HepG2 (cell line): ENCODE results near the gene ADCK2.

Source experiments
- ESRRA ChIP-seq: sonication (generic); formaldehyde crosslinking; IDR thresholded peaks from 2 replicates; pipeline ENCODE4 v1.5.1; 2020; ENCODE audit warnings: mild to moderate bottlenecking, low read depth, missing genetic modification reagents
- EZH2 ChIP-seq: conservative IDR thresholded peaks from 2 replicates; pipeline ENCODE4 v1.6.1; 2012; ENCODE audit warnings: mild to moderate bottlenecking, low read depth, low read length, moderate library complexity
- NFIC ChIP-seq: IDR thresholded peaks from 2 replicates; pipeline ENCODE4 v1.6.1; 2012; ENCODE audit warnings: mild to moderate bottlenecking, low read length, inconsistent platforms
- POLR2A ChIP-seq, 2 experiments: IDR thresholded peaks; 2 replicates each; pipeline ENCODE4 v1.6.1; 2011; ENCODE audit warnings: low read depth in 2 of 2, low read length in 2 of 2, mild to moderate bottlenecking in 1 of 2, moderate library complexity in 1 of 2; ENCODE audit not compliant: insufficient read depth in 1 of 2
- SRY ChIP-seq: sonication (generic); formaldehyde crosslinking; IDR thresholded peaks from 2 replicates; pipeline ENCODE4 v1.8.0; 2022; ENCODE audit warnings: mild to moderate bottlenecking, missing genetic modification reagents
- ZBTB8A ChIP-seq: sonication (generic); formaldehyde crosslinking; IDR thresholded peaks from 2 replicates; pipeline ENCODE4 v1.4.0; 2020; ENCODE audit warnings: mild to moderate bottlenecking, low read depth, missing genetic modification reagents, borderline replicate concordance
- ZFP36L1 ChIP-seq: sonication (generic); formaldehyde crosslinking; IDR thresholded peaks from 2 replicates; pipeline ENCODE4 v1.8.0; 2022; ENCODE audit warnings: mild to moderate bottlenecking, missing genetic modification reagents, moderate library complexity
- ZNF446 ChIP-seq: sonication (generic); formaldehyde crosslinking; IDR thresholded peaks from 2 replicates; pipeline ENCODE4 v1.5.0; 2020; ENCODE audit warnings: mild to moderate bottlenecking, missing genetic modification reagents
- TF ChIP-seq, protein P1 (sequence below): sonication (generic); formaldehyde crosslinking; IDR thresholded peaks from 2 replicates; pipeline ENCODE4 v1.5.0; 2020; ENCODE audit warnings: mild to moderate bottlenecking, missing genetic modification reagents, moderate library complexity
- TF ChIP-seq, protein P2 (sequence below): IDR thresholded peaks from 2 replicates; pipeline ENCODE4 v1.6.1; 2016; ENCODE audit warnings: low read depth, missing genetic modification reagents, missing compliant biosample characterization
- TF ChIP-seq, protein P3 (sequence below): sonication (generic); formaldehyde crosslinking; IDR thresholded peaks from 2 replicates; pipeline ENCODE4 v1.4.0; 2020; ENCODE audit warnings: low read depth, mild to moderate bottlenecking, missing genetic modification reagents
- TF ChIP-seq, protein P4 (sequence below): IDR thresholded peaks from 2 replicates; pipeline ENCODE4 v1.6.1; 2016; ENCODE audit warnings: low read depth, borderline replicate concordance

DNA sequence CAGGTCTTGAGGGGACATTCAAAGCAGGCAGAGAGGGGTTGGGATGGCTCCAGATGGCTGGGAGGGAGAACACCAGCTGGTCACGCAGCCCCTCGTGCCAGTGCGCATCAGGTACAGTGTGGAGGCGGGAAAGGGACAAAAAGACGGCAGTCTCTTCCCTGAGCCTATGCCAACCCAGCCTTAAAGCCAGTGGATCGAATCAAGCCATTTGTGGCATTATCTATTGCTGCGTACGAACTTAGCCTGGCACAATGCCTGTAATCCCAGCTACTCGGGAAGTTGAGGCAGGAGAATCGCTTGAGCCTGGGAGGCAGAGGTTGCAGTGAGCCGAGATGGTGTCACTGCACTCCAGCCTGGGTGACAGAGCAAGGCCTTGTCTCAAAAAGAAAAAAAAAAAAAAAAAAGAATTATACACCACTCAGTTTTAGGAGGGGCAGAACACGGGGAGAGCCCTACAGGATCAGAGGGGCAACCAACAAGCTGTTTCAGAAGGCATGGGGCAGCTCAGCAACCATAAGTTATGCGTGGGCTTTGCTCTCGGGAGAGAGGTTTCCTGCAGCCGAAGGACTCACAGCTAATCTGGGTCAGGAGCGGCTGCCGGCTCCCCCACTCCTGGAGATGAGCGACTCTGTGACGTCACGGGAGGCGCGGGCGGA is 23.4 kb downstream of the ADCK2 start:
- TF ChIP-seq NFIC (no peak), POLR2A (IDR thresholded peaks at IDR 0.05; ENCODE audit: insufficient read depth in 1 of 2, low read depth in 2 of 2, low read length in 2 of 2) (no peak), ESRRA (CRISPR knock-in tag) (no peak), ZBTB8A (CRISPR knock-in tag) (no peak), ZNF446 (CRISPR knock-in tag) (no peak), EZH2 (no peak), SRY (CRISPR knock-in tag) (no peak), ZFP36L1 (CRISPR knock-in tag) (no peak)
- TF ChIP-seq, protein P1, sequence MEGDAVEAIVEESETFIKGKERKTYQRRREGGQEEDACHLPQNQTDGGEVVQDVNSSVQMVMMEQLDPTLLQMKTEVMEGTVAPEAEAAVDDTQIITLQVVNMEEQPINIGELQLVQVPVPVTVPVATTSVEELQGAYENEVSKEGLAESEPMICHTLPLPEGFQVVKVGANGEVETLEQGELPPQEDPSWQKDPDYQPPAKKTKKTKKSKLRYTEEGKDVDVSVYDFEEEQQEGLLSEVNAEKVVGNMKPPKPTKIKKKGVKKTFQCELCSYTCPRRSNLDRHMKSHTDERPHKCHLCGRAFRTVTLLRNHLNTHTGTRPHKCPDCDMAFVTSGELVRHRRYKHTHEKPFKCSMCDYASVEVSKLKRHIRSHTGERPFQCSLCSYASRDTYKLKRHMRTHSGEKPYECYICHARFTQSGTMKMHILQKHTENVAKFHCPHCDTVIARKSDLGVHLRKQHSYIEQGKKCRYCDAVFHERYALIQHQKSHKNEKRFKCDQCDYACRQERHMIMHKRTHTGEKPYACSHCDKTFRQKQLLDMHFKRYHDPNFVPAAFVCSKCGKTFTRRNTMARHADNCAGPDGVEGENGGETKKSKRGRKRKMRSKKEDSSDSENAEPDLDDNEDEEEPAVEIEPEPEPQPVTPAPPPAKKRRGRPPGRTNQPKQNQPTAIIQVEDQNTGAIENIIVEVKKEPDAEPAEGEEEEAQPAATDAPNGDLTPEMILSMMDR (CRISPR knock-in tag) = no peak
- TF ChIP-seq, protein P2, sequence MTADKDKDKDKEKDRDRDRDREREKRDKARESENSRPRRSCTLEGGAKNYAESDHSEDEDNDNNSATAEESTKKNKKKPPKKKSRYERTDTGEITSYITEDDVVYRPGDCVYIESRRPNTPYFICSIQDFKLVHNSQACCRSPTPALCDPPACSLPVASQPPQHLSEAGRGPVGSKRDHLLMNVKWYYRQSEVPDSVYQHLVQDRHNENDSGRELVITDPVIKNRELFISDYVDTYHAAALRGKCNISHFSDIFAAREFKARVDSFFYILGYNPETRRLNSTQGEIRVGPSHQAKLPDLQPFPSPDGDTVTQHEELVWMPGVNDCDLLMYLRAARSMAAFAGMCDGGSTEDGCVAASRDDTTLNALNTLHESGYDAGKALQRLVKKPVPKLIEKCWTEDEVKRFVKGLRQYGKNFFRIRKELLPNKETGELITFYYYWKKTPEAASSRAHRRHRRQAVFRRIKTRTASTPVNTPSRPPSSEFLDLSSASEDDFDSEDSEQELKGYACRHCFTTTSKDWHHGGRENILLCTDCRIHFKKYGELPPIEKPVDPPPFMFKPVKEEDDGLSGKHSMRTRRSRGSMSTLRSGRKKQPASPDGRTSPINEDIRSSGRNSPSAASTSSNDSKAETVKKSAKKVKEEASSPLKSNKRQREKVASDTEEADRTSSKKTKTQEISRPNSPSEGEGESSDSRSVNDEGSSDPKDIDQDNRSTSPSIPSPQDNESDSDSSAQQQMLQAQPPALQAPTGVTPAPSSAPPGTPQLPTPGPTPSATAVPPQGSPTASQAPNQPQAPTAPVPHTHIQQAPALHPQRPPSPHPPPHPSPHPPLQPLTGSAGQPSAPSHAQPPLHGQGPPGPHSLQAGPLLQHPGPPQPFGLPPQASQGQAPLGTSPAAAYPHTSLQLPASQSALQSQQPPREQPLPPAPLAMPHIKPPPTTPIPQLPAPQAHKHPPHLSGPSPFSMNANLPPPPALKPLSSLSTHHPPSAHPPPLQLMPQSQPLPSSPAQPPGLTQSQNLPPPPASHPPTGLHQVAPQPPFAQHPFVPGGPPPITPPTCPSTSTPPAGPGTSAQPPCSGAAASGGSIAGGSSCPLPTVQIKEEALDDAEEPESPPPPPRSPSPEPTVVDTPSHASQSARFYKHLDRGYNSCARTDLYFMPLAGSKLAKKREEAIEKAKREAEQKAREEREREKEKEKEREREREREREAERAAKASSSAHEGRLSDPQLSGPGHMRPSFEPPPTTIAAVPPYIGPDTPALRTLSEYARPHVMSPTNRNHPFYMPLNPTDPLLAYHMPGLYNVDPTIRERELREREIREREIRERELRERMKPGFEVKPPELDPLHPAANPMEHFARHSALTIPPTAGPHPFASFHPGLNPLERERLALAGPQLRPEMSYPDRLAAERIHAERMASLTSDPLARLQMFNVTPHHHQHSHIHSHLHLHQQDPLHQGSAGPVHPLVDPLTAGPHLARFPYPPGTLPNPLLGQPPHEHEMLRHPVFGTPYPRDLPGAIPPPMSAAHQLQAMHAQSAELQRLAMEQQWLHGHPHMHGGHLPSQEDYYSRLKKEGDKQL (CRISPR knock-in tag) = no peak
- TF ChIP-seq, protein P3, sequence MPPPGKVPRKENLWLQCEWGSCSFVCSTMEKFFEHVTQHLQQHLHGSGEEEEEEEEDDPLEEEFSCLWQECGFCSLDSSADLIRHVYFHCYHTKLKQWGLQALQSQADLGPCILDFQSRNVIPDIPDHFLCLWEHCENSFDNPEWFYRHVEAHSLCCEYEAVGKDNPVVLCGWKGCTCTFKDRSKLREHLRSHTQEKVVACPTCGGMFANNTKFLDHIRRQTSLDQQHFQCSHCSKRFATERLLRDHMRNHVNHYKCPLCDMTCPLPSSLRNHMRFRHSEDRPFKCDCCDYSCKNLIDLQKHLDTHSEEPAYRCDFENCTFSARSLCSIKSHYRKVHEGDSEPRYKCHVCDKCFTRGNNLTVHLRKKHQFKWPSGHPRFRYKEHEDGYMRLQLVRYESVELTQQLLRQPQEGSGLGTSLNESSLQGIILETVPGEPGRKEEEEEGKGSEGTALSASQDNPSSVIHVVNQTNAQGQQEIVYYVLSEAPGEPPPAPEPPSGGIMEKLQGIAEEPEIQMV (CRISPR knock-in tag) = no peak
- TF ChIP-seq, protein P4, sequence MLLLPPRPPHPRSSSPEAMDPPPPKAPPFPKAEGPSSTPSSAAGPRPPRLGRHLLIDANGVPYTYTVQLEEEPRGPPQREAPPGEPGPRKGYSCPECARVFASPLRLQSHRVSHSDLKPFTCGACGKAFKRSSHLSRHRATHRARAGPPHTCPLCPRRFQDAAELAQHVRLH (CRISPR knock-in tag) = no peak
